Erythroblast (primary cell): ENCODE measurements around the gene CRB1.

Source experiments
- GATA1 ChIP-seq: IDR thresholded peaks from 2 replicates; pipeline ENCODE4 v1.6.1; 2011; ENCODE audit warnings: low read depth, mild to moderate bottlenecking, control low read depth, low read length, moderate library complexity
- POLR2A ChIP-seq: IDR thresholded peaks from 2 replicates; pipeline ENCODE4 v1.6.1; 2011; ENCODE audit warnings: mild to moderate bottlenecking, low read length

- TF ChIP-seq POLR2A (no peak), GATA1 (no peak)
These were observed 124.5 kb downstream of the CRB1 start for GRCh38 chr1:197392541-197392940.
